ENCODE measurements around the gene AMFR.

AMFR gene

GRCh38 chr16:56360117-56361008 lies 65.0 kb downstream of the AMFR start:
- DNase-seq, result no peak

GRCh38 chr16:56357765-56358322 lies 67.5 kb downstream of the AMFR start:
- DNase-seq, result no peak

- DNase-seq, result no peak
Observed at GRCh38 chr16:56357241-56357764, 68.0 kb downstream of the AMFR start.

- DNase-seq, result peak; percentile 67
Observed at GRCh38 chr16:56356276-56357240, 68.8 kb downstream of the AMFR start.

GRCh38 chr16:56355786-56356275 lies 69.5 kb downstream of the AMFR start:
- DNase-seq, result no peak

- DNase-seq, result no peak
Observed at GRCh38 chr16:56355221-56355620, 70.1 kb downstream of the AMFR start.

GRCh38 chr16:56354746-56355145 lies 70.6 kb downstream of the AMFR start:
- DNase-seq, result no peak

GRCh38 chr16:56354016-56354415 lies 71.3 kb downstream of the AMFR start:
- no peak for DNase-seq

- DNase-seq, result no peak
Observed at GRCh38 chr16:56353054-56353921, 72.1 kb downstream of the AMFR start.

GRCh38 chr16:56352351-56353053 lies 72.8 kb downstream of the AMFR start:
- DNase-seq, result no peak

GRCh38 chr16:56351481-56351880 lies 73.9 kb downstream of the AMFR start:
- no peak for DNase-seq

GRCh38 chr16:56350491-56351405 lies 74.6 kb downstream of the AMFR start:
- no peak for DNase-seq

GRCh38 chr16:56349711-56350161 lies 75.6 kb downstream of the AMFR start:
- no peak for DNase-seq

GRCh38 chr16:56349086-56349415 lies 76.3 kb downstream of the AMFR start:
- no peak for DNase-seq

GRCh38 chr16:56348168-56349085 lies 76.9 kb downstream of the AMFR start:
- DNase-seq, result no peak

GRCh38 chr16:56347670-56348069 lies 77.7 kb downstream of the AMFR start:
- DNase-seq, result no peak

- DNase-seq, result no peak
Observed at GRCh38 chr16:56347166-56347565, 78.2 kb downstream of the AMFR start.

GRCh38 chr16:56346131-56346890 lies 79.0 kb downstream of the AMFR start:
- DNase-seq, result no peak
